ENCODE data around the gene KLHL25. TPM values are rescaled to one million over a fixed set of nuclear protein-coding genes. Genes with fewer than 3 reads are reported as not detected.

KLHL25 gene
- total and polyA plus RNA-seq, 2 of the 8 experiments (the other 6 are each of a cell fraction or from before 2014, with no cell fraction given), result 16.5 to 22.0 TPM

GRCh38 chr15:85741662-85742061 is 53.1 kb downstream of the KLHL25 start:
- Histone ChIP-seq H3K56ac (replicated peaks; ENCODE audit: insufficient read length, low read depth, low read length) (no peak overlapping the region), H4K20me1 (replicated peaks in 1 of 2; ENCODE audit: control insufficient read depth in 1 of 2, insufficient read depth in 2 of 2, low read length in 2 of 2) (peaks cover 0 to 2% of the 10 kb centered on the region in 2 experiments), H3K9ac (replicated peaks in 1 of 4; ENCODE audit: extremely low read depth in 1 of 4, low read depth in 3 of 4, low read length in 3 of 4) (no peak overlapping the region), H3K4me2 (ENCODE audit: insufficient read depth in 1 of 2, low read depth in 2 of 2, low read length in 2 of 2) (no peak overlapping the region), H3K36me3 (ENCODE audit: control insufficient read depth in 2 of 4, insufficient read depth in 4 of 4, low read length in 3 of 4) (peaks cover 3 to 27% (median 20%) of the 10 kb centered on the region in 4 experiments; a peak in 7 of 8 replicates), H2BK15ac (ENCODE audit: low read length) (no peak overlapping the region), H3K4me3 (ENCODE audit: extremely low read depth in 1 of 4, insufficient read depth in 2 of 4, low read depth in 3 of 4, low read length in 4 of 4) (no peak overlapping the region), H3K27ac (ENCODE audit: low read depth, low read length) (no peak overlapping the region), H3K18ac (ENCODE audit: extremely low read depth, low read length) (no peak overlapping the region), H3K4me1 (replicated peaks in 1 of 4; ENCODE audit: control insufficient read depth in 3 of 4, insufficient read depth in 4 of 4, low read length in 3 of 4) (peaks cover 0 to 4% (median 0%) of the 10 kb centered on the region in 4 experiments; a peak in 2 of 7 replicates), H3K14ac (ENCODE audit: insufficient read length) (no peak overlapping the region), H3K79me1 (ENCODE audit: low read depth, low read length) (no peaks in the 10 kb centered on the region), H4K8ac (ENCODE audit: extremely low read depth, insufficient read depth, low read length) (no peak overlapping the region), H2BK12ac (ENCODE audit: low read depth, low read length) (no peak overlapping the region), H3K79me2 (ENCODE audit: control insufficient read depth in 1 of 2, insufficient read depth in 2 of 2, low read length in 2 of 2) (no peaks in the 10 kb centered on the region), H3K23ac (ENCODE audit: insufficient read length) (no peak overlapping the region), H2BK20ac (ENCODE audit: low read length) (no peak overlapping the region), H2AFZ (ENCODE audit: low read length) (no peak overlapping the region), H4K5ac (ENCODE audit: insufficient read length, low read depth, low read length) (no peak overlapping the region), H3K27me3 (replicated peaks in 1 of 4; ENCODE audit: control insufficient read depth in 3 of 4, extremely low read depth in 1 of 4, insufficient read depth in 3 of 4, low read length in 3 of 4) (no peaks in the 10 kb centered on the region), H4K91ac (replicated peaks; ENCODE audit: insufficient read length, low read length) (no peak overlapping the region), H2AK5ac (ENCODE audit: low read depth, low read length) (no peak overlapping the region), H3K4ac (replicated peaks; ENCODE audit: insufficient read length, low read depth, low read length) (no peak overlapping the region), H2BK5ac (ENCODE audit: low read depth, low read length) (no peak overlapping the region), H2BK120ac (replicated peaks; ENCODE audit: low read depth, low read length) (no peak overlapping the region), H3K23me2 (ENCODE audit: low read depth, low read length) (no peaks in the 10 kb centered on the region), H3K9me3 (ENCODE audit: insufficient read depth in 2 of 2, low read depth in 1 of 2, low read length in 1 of 2) (no peaks in the 10 kb centered on the region)
- no peak for FAIRE-seq
- no peak for DNase-seq (ENCODE audit: low read depth in 1 of 2, low spot score in 2 of 2)
- POLR2A ChIA-PET (ENCODE audit: partially characterized antibody), result interaction anchor here (1.1 kb wide), 1 partner anchor 8 kb away, joined by 4 read pairs; no protein-coding TSS in a partner anchor
- CTCF ChIA-PET (ENCODE audit: partially characterized antibody), result interaction anchor here (0.5 to 4.4 kb wide), 11 partner anchors 7 to 140 kb away, joined by 3 to 20 read pairs (median 4); no protein-coding TSS in a partner anchor
- WGBS, 2 experiments (ENCODE audit: extremely low coverage in 1 of 2, insufficient coverage in 1 of 2, insufficient read length in 1 of 2, insufficient replicate concordance in 2 of 2, low coverage in 1 of 2, low lambda C conversion rate in 2 of 2, missing lambda C conversion rate in 1 of 2), result 94% methylated on average over 11 of the region's 11 CpGs; no CpG with 5 or more reads in 1 of the 2 experiments
- TF ChIP-seq RAD21 (IDR thresholded peaks at IDR 0.05 in 1 of 2, conservative IDR thresholded peaks at IDR 0.05 in 1 of 2; ENCODE audit: low read depth in 2 of 2, low read length in 2 of 2) (no peak), KDM4A (IDR thresholded peaks at IDR 0.05; ENCODE audit: low read depth, low read length, severe bottlenecking) (no peak), CHD1 (IDR thresholded peaks at IDR 0.05; ENCODE audit: low read depth, low read length) (no peak), ZNF274 (IDR thresholded peaks at IDR 0.05; ENCODE audit: borderline replicate concordance, extremely low read depth, low read length) (no peak), CBX8 (IDR thresholded peaks at IDR 0.05; ENCODE audit: borderline replicate concordance, low read depth, low read length) (no peak), SIN3A (conservative IDR thresholded peaks at IDR 0.05 in 1 of 2, IDR thresholded peaks at IDR 0.05 in 1 of 2; ENCODE audit: low read depth in 1 of 2, low read length in 2 of 2) (no peak), SP1 (IDR thresholded peaks at IDR 0.05; ENCODE audit: low read depth, low read length) (no peak), ATF3 (IDR thresholded peaks at IDR 0.05; ENCODE audit: insufficient read depth, low read depth, low read length) (no peak), BRCA1 (IDR thresholded peaks at IDR 0.05; ENCODE audit: low read depth, low read length) (no peak), POLR2AphosphoS5 (IDR thresholded peaks at IDR 0.05; ENCODE audit: low read depth, low read length) (no peak), POLR2A (IDR thresholded peaks at IDR 0.05; ENCODE audit: control extremely low read depth in 1 of 2, low read depth in 2 of 2, low read length in 2 of 2) (no peak), EP300 (IDR thresholded peaks at IDR 0.05; ENCODE audit: borderline replicate concordance in 1 of 2, low read depth in 2 of 2, low read length in 2 of 2) (no peak), TEAD4 (IDR thresholded peaks at IDR 0.05; ENCODE audit: low read depth, low read length) (no peak), SUZ12 (IDR thresholded peaks at IDR 0.05; ENCODE audit: low read length) (no peak)
